Stimulated activated naive CD4-positive, alpha-beta T cell (primary cell): ENCODE data around the gene SRBD1.

ENCODE experiments used
- DNase-seq, 6 experiments: peaks; one replicate each; lab custom pipeline; 2025; lab: John Stamatoyannopoulos, UW

SRBD1 gene

DNA sequence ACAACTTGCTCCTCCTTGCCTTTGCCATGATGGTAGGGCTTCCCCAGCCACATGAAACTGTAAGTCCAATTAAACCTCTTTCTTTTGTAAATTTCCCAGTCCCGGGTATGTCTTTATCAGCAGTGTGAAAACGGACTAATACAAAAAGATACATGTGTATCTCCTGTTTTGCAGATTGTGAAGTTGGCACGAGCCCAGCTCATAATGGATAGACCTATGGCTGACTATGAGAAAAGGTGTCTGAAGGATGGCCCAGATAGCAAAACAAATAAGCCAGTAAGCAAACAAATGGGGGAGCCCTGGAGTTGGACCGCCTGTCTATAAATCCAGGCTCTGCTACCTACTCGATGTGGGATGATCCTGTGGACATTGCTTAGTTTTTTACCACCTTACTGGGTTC is 24.9 kb upstream of the SRBD1 start:
- DNase-seq, result no peak

GRCh38 chr2:45634223-45634622 is 23.2 kb upstream of the SRBD1 start:
- DNase-seq, result no peak

DNA sequence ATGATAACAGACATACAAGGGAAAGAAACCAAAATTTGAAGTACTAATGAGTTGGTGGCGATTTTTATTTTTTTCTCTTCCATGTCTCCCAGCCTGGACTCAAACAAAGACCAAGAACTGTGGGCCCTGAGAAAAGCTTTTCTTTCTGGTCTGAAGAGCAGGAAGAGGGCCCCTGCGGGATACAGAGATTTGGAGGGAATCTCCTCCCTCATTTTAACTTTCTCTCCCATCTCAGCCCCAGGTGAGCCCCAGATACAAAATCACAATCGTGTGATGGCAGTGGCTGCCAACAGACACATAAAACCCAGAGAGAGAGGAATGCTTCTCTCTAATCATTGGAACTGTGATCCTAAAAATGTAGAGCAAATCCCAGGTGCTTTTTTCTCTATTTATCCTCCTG is 20.9 kb upstream of the SRBD1 start:
- DNase-seq, result no peak

- DNase-seq, result no peak
Measured at GRCh38 chr2:45631319-45631718, 20.3 kb upstream of the SRBD1 start.

- no peak for DNase-seq
Measured at GRCh38 chr2:45629971-45630370, 18.9 kb upstream of the SRBD1 start.

DNA sequence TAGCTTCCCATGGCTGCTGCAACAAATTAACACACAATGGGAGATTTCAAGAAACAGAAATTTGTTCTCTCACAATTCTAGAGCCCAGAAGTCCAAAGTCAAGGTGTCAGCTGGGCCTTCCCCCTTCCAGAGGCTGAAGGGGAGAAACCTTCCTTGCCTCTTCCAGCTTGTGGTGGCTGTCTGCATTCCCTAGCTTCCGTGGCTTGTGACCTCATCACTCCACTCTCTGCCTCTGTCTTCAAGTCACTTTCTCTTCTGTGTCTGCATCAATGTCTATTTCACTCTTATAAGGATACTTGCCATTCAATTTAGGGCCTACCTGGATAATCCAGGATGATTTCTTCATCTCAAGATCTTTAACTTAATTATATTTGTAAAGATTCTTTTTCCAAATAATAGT is 16.8 kb upstream of the SRBD1 start:
- no peak for DNase-seq

DNA sequence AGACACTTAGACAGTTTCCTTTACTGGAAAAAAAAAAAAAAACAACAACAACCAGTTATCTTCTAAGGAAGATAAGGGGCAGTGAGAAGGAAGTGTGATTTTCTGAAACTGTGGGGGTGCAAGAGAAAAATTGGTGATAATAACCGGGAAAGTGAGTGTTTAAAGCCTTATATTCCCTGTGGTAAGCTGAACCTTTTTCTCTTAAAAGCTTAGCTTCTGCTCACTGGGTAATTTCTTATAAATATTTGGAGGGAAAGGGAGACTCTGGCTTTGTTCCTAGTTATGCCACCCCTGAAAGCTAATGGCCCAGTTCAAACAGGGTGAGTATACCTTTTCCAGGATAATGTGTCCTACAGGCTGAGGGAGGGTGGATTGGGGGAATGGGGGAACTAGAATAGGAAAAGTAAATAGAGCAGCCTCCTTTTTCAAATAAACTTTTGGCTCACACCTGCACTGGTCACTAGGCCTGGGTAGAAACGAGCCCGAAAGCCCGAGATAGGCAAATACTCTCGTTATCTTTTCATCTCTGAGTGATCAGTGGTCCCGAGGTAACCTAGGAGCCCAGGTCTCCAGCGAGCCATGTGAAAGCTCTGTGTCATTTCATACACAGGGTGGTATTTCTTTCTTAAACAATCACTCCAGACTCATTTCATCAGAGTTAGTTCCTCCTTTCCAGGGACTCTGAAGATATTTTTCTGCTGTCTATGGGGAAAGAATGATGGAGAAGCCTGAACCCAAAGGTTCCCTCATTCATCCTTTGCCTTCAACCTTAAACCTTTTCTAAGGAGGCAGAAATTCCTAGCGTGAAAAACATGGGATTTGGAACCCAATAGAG is 15.5 kb upstream of the SRBD1 start:
- no peak for DNase-seq

DNA sequence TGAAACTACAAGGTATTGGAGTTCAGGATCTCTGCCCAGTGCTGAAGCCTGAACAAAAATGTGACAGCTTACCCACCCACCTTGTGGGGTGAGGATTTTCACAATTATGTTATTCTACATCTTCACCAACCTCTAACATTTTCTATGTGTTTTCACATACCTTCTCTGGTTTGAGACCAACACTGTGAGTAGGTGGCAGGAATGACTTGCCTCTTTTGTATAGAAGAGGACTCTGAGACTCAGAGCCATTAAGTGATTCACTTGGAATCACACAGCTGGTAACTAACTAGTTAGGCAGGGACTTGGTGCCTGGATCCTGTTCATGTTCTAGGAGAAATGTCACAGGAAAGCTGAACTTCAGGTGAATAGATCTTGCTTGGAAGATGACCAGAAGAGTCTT is 14.8 kb upstream of the SRBD1 start:
- no peak for DNase-seq

- no peak for DNase-seq
Measured at GRCh38 chr2:45623098-45623497, 12.0 kb upstream of the SRBD1 start.

DNA sequence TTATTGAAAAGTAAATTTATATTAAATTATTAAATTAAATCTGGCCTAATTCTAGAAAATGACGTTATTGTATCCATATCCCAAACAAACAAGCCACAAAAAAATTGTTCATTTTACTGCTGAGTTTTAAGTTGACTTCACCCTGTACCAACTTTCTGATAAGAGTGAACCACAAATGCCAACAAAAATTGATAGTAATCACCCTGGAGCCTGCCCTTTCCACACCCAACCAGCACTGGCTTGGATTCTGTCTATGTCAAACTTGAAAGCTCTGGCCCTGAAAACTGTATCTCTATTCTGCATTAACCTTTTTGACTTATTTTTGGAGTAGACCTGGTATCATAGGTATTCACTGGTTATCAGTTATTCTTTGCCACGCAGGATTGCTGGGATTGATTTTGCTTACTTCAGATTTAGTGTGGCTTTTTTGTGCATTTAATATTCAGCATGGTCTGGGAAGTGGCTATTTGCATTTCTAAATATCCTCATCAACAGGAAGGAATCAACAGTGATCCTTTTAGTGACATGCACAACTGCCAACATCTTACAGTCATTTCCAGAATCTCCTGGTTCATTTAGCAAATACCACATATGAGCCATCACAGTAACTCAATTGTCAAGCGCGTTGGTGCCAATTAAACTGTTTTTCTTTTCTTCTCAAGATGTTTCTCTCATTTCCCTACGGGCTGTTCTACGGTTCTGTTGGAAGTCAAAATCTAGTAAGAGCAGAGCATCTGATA is 11.4 kb upstream of the SRBD1 start:
- no peak for DNase-seq

DNA sequence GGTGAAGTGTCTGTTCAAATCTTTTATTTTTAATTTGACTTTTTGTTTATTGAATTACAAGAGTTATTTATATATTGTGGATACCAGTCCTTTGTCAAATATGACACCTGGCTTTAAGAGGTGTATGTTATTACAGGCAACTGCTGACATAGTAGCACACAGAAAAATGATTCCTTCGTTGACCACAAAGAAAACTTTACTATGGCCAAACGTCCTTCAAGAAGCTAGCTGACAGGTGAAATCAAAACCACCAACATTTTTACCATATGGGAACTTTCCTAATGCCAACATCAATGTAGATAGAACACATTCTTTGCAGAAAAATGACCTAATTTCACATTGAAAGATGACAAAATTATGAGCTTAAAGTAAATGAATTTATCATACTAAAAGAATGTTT is 6.4 kb upstream of the SRBD1 start:
- no peak for DNase-seq

DNA sequence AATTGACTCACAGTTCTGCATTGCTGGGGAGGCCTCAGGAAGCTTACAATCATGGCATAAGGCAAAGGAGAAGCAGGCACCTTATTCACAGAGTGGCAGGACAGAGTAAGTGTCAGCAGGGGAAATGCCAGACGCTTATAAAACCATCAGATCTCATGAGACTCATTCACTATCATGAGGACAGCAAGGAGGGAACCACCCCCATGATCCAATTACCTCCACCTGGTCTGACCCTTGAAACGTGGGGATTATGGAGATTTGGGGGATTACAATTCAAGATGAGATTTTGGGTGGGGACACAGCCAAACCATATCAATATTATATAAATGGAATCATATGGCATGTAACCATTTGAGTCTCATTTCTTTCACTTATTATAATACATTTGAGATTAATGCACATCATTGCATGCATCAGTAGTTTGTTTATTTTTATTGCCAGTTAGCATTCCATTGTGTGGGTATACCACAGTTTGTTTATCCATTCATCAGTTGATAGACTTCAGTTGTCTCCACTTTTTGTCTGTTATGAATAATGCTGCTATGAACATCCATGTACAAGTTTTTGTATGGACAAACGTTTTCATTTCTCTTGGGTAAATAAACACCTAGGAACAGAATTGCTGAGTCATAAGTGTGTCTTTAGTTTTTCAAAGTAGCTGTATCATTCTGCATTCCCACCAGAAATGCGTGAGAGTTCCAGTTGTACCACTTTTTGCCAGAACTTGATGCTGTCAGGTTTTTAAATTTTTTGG is 5.8 kb upstream of the SRBD1 start:
- DNase-seq, result no peak

DNA sequence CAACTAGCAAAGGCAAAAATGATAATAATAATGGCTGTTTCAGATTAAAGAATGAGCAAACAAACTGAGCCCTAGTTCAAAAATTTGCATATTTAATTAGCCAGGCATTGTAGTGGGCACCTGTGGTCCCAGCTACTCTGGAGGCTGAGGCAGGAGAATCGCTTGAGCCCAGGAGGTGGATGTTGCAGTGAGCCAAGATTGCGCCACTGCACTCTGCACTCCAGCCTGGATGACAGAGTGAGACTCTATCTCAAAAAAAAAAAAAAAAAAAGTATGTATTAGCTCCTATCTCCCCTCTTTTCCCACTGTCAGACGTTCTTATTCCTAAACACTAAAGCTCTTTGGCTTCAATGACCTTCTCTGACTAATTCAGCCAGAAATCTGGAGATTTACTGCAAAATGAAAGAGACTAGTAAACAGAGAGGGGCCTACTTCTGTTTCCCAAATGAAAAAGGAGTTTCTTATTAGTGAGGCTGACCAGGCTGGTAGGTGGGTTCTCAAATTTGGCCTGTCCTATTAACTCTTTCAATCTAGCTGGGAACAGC is 3.9 kb upstream of the SRBD1 start:
- no peak for DNase-seq

GRCh38 chr2:45614330-45614729 is 3.3 kb upstream of the SRBD1 start:
- no peak for DNase-seq

DNA sequence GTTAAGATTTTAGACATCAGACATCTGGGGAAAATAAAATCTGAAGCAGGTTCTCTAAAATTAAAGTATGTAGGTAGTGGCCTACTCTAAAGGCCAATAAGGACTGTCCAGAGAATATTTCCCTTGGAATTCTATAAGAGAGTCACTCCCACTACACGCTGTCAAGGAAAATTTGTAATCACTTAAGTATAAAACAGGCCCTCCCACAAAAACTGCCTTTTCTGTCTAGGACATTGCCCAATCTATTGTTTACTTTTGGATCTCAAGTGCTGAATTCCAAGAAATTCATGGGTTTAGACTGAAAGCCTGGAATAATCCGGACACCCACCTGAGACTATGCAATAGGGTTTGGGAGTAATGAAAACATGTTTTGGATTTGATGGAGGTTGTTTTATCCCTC is 1.7 kb upstream of the SRBD1 start:
- no peak for DNase-seq

DNA sequence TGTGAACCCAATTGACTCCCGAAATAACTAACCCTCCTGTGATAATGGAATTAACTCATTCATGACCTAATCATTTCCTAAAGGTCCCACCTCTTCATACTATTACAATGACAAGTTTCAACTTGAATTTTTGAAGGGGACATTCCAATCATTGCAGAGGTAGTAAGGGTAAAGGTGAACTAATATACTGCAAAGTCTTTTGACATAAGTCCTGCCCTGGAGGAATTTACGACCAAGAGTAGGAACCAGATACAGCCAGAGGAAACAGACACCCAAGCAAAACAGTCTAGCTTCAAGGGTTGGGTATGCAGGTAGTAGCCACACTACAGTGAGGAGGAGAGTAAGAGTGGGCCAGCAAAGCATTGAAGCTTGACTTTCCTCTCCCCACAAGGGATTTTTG is 1.2 kb upstream of the SRBD1 start:
- no peak for DNase-seq

DNA sequence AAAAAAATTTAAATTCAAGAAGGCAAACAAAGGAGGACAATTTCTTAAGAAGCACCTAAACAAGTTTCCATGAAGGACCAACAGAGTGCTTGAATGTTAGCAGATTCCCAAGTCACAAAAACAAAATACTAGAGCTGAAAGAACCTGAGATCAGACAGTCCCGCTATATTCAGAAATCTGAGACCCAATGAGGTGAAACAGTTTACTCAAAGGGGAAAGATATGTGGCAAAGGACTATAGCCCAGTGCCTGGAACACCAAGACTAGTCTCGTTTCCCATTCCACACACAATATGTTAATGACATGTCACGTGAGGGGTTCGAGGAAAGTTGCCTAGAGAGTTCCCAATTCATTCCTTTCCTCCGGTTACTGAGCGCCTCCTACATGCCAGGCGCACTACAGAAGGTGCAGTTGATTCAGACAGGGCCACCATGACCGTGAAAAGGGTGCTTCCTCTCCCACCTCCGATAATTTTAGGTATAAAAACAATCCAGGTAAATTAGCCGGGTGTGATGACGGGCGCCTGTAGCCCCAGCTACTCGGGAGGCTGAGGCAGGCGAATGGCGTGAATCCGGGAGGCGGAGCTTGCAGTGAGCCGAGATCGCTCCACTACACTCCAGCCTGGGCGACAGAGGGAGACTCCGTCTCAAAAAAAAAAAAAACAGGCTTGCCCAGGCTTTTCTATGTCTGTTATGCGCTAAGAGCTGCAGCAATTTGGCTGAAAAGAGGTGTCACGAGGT is 617 bp downstream of the SRBD1 start:
- DNase-seq, result peak; percentile 31 to 64 (median 51)

DNA sequence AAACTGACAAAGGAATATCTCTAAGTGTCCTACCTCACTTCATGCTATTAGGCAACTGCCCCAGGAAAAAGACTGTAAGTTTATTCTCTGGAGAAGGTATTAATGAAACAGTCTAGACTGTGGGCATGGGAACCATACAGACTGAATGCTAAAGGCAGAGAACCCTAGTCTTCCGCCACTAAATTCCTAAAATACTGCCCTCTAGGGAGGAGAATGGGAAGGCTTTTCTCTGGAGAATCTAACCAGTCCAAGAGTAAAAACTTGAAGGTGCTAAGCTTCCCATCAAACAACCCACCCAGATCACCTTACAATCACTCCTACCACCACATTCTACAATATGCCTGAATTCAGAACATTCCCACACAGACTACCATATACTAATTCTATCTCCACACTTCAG is 3.4 kb downstream of the SRBD1 start:
- DNase-seq, result no peak

DNA sequence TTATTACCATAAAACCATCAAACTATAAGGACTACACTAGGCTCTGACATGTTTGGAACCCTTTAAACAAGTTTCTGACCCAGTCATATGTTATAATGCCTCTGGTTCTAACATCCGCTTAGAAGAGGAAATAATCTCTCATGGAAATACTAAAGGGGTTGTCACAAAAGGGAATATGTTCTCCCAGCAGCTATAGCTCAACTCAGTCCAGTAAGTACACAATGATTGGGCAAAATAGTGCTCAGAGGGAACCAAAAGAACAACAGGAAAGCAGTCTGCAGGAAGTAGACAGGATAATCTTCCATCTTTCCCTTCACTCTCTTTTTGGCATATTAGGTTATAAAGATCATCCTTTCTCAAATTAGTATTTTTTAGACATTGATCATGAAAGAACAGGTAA is 4.3 kb downstream of the SRBD1 start:
- DNase-seq, result no peak

DNA sequence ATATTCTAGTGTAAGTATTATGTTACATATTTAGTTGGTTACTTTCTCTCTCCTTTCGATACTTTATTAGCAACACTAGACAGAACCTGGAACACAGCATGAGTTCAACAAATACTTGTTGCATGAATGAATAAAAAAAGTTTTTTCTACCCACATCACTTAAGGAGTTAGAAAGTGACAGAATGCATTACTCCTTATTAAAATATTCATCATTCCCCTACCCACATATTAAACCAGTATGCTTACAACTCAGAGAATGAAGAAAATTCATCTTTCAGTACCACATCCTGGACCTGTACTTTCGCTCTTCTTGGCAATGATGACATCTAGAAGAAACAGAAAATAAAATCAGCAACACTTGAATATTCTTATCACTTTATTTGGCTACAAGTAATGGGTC is 6.0 kb downstream of the SRBD1 start:
- no peak for DNase-seq

DNA sequence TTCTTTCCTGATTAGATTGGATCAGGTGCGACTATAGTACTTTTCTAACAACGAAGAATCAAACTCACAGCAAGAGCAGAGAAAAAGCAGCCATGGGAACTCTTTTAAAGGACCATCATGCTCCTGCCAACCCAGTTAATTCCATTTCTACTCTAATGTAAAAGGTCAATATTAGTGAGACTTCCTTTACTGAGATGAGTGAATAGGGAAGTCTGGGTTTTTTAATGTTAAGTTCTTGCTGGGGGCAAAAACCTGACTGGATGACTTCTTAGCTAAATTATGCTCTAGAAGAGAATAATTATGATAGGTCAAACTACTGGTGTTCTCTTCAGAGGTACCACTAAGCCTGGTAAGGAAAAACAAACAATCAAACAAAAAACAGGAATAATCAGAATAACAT is 8.4 kb downstream of the SRBD1 start:
- DNase-seq, result no peak

GRCh38 chr2:45598545-45598944 is 12.5 kb downstream of the SRBD1 start:
- DNase-seq, result no peak
